Stomach smooth muscle (tissue), 2 donors: ENCODE measurements around the gene BSND.

Experiments used
- H3K27ac ChIP-seq: one replicate; pipeline ENCODE4 v1.7.0; 2013; ENCODE audit warnings: mild to moderate bottlenecking, low read length, inconsistent platforms
- H3K27me3 ChIP-seq, 2 donors: one replicate each; pipeline ENCODE4 v1.7.0; 2013; ENCODE audit warnings: low read length in 2 of 2; ENCODE audit not compliant: insufficient read depth in 2 of 2, control insufficient read depth in 1 of 2
- H3K36me3 ChIP-seq, 2 donors: one replicate each; pipeline ENCODE4 v1.7.0; 2013; ENCODE audit warnings: low read length in 2 of 2; ENCODE audit not compliant: control insufficient read depth in 2 of 2, insufficient read depth in 2 of 2
- H3K4me1 ChIP-seq: one replicate; pipeline ENCODE4 v1.7.0; 2013; ENCODE audit warnings: low read length; ENCODE audit not compliant: control insufficient read depth, insufficient read depth
- H3K4me3 ChIP-seq, 2 donors: one replicate each; pipeline ENCODE4 v1.7.0; 2013; ENCODE audit warnings: low read length in 2 of 2
- H3K9ac ChIP-seq, 2 donors: one replicate each; pipeline ENCODE4 v1.7.0; 2013; ENCODE audit warnings: low read length in 2 of 2, mild to moderate bottlenecking in 1 of 2
- H3K9me3 ChIP-seq, 2 donors: one replicate each; pipeline ENCODE4 v1.7.0; 2013; ENCODE audit warnings: low read length in 2 of 2; ENCODE audit not compliant: control insufficient read depth in 2 of 2
- donor health status: healthy.
- donor health status: Pancreatic carcinoma.

The BSND gene

DNA sequence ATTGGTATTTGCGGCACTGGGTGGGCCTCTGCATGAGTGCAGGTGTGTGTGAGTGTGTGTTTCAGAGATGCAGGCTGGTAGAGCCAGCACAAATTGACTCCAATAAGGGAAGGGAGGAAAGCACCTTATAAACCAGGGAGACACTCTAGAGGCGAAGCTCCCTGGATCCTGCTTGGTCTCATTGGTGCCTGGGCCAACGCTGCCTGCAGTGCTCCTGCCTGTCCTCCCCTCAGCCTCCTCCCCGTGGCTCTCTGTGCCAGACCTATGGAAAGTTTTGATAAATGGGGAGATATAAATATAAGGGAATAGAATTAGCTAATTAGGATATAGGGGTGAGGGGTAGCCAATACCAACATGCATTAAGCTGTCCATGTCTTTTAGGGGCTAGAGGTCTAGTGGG, 2.6 kb downstream of the BSND start:
- H3K27me3 ChIP-seq = peaks cover 19 to 25% of the 10 kb centered on the region in 2 donors
- no peaks in the 10 kb centered on the region for H3K36me3 ChIP-seq
- peaks cover 4% of the 10 kb centered on the region for H3K4me1 ChIP-seq
- H3K4me3 ChIP-seq = no peak overlapping the region
- no peak overlapping the region for H3K9ac ChIP-seq
- H3K9me3 ChIP-seq = no peaks in the 10 kb centered on the region
- H3K27ac ChIP-seq = no peak overlapping the region

DNA sequence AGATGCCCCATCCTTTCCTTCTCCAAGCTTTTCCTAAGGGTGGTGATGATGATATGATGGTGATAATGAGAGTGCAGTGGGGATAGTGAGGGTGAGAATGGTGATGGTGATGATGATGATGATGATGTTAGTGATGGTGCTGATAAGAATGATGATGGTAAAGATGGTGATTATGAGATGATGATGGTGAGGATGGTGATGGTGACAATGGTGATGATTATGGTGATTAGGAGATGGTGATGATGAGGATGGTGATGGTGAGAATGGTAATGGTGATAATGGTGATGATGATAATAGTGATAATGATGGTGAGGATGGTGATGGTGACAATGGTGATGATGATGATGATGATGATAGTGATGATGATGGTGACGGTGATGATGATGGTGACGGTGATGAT, 4.0 kb downstream of the BSND start:
- no peaks in the 10 kb centered on the region for H3K36me3 ChIP-seq
- H3K4me1 ChIP-seq = no peaks in the 10 kb centered on the region
- no peak overlapping the region for H3K27ac ChIP-seq
- H3K9me3 ChIP-seq = no peaks in the 10 kb centered on the region
- peaks cover 8 to 14% of the 10 kb centered on the region in 2 donors for H3K27me3 ChIP-seq
- H3K4me3 ChIP-seq = no peak overlapping the region
- H3K9ac ChIP-seq = no peak overlapping the region

GRCh38 chr1:55005351-55006140, 6.8 kb downstream of the BSND start:
- Histone ChIP-seq H3K9ac (no peak overlapping the region), H3K27ac (no peak overlapping the region), H3K36me3 (no peaks in the 10 kb centered on the region), H3K27me3 (peaks cover 0 to 4% of the 10 kb centered on the region in 2 donors), H3K9me3 (peaks cover 0 to 7% of the 10 kb centered on the region in 2 donors), H3K4me1 (no peaks in the 10 kb centered on the region), H3K4me3 (no peak overlapping the region)

GRCh38 chr1:55006931-55007330, 8.2 kb downstream of the BSND start:
- no peak overlapping the region for H3K27ac ChIP-seq
- H3K9ac ChIP-seq = no peak overlapping the region
- H3K4me1 ChIP-seq = no peaks in the 10 kb centered on the region
- no peak overlapping the region for H3K4me3 ChIP-seq
- peaks cover 0 to 7% of the 10 kb centered on the region in 2 donors for H3K9me3 ChIP-seq
- peaks cover 0 to 4% of the 10 kb centered on the region in 2 donors for H3K27me3 ChIP-seq
- no peaks in the 10 kb centered on the region for H3K36me3 ChIP-seq

GRCh38 chr1:55007625-55008024, 8.9 kb downstream of the BSND start:
- Histone ChIP-seq H3K4me3 (no peak overlapping the region), H3K27me3 (peaks cover 2 to 4% of the 10 kb centered on the region in 2 donors), H3K9me3 (peaks cover 0 to 7% of the 10 kb centered on the region in 2 donors), H3K4me1 (no peaks in the 10 kb centered on the region), H3K36me3 (no peaks in the 10 kb centered on the region), H3K27ac (no peak overlapping the region), H3K9ac (no peak overlapping the region)

DNA sequence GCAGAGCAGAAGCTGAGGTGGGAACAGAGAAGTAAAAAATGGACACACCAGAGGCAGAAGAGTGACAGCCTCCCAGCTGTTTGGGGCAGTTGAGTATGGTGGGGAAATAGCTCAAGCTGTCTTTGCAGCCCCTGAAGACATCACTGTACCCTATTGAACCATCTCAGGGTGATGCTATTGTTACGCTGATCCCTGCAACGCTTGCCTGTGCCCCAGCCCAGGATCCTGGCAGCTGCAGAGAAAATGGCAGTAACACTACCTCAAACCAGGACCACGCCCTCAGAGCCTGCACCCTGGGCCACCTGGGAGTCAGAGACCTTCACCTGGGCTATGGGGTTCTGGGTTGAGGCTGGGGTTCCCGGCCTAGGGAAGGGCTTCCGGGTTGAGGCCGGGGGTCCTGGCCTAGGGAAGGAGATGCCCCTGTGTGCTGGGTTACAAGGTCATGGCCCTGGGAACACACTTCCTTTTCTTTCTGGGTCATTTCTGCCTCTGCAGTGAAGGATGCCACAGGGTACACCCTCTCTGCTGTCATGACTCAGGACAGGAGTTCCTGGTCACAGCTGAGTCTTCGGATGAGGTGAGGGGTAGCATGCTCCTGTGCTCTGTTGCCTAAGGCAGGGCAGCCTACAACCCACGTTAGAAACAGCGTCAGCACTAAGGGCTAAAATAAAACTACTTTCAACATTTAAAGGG, 11.6 kb downstream of the BSND start:
- H3K4me3 ChIP-seq = no peak overlapping the region
- no peak overlapping the region for H3K27ac ChIP-seq
- peaks cover 0 to 7% of the 10 kb centered on the region in 2 donors for H3K9me3 ChIP-seq
- H3K9ac ChIP-seq = no peak overlapping the region
- peaks cover 9% of the 10 kb centered on the region in 2 donors for H3K27me3 ChIP-seq
- no peaks in the 10 kb centered on the region for H3K4me1 ChIP-seq
- H3K36me3 ChIP-seq = no peaks in the 10 kb centered on the region

DNA sequence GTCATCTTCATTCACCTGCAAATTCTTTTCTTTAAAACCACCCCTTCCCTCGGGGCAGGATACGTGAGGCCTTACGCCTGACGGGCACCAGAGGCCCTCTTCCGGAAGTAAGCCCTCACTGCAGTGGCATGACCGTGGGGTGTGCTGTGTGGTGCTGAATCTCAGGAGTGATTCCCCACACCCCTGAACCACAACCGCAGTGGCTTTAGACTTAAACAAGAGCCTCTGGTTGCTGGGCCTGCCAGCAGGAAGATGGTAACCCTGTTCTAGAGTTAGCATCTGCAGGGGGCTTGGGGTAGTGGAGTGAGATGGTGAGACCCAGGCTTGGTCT, 12.1 kb downstream of the BSND start:
- Histone ChIP-seq H3K4me3 (no peak overlapping the region), H3K4me1 (no peaks in the 10 kb centered on the region), H3K9ac (no peak overlapping the region), H3K36me3 (no peaks in the 10 kb centered on the region), H3K27me3 (peaks cover 9% of the 10 kb centered on the region in 2 donors), H3K27ac (no peak overlapping the region), H3K9me3 (peaks cover 0 to 7% of the 10 kb centered on the region in 2 donors)

DNA sequence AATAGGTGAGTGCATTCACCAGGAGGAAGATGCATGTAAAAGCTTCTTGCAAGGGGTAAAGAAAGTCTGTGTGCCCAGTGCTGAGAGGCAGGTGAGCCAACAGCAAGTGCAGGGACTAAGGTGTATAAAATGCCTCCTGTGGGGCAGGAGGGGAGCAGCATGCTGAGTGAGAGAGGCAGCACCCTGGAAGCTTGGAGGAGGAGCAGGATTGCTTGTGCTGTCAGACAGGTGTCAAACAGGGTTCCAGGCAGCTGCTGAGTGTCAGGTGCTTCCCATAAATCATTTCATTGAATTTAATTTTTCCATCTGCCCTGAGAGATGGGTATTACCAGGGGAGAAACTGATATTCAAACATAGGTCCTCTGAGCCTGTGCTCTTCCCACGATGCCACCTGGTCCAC, 13.9 kb downstream of the BSND start:
- Histone ChIP-seq H3K27ac (no peak overlapping the region), H3K4me1 (no peaks in the 10 kb centered on the region), H3K36me3 (no peaks in the 10 kb centered on the region)

GRCh38 chr1:55015123-55015522, 16.4 kb downstream of the BSND start:
- no peak overlapping the region for H3K27ac ChIP-seq
- H3K27me3 ChIP-seq = peaks cover 13 to 15% of the 10 kb centered on the region in 2 donors
- H3K4me3 ChIP-seq = no peak overlapping the region
- no peaks in the 10 kb centered on the region for H3K4me1 ChIP-seq
- H3K36me3 ChIP-seq = no peaks in the 10 kb centered on the region
- no peaks in the 10 kb centered on the region for H3K9me3 ChIP-seq
- no peak overlapping the region for H3K9ac ChIP-seq

More for the DNA sequence above, 13.9 kb downstream of the BSND start:
- H3K9ac ChIP-seq = no peak overlapping the region
- H3K9me3 ChIP-seq = peaks cover 0 to 7% of the 10 kb centered on the region in 2 donors
- H3K27me3 ChIP-seq = peaks cover 9% of the 10 kb centered on the region in 2 donors
- H3K4me3 ChIP-seq = no peak overlapping the region

GRCh38 chr1:55015731-55016620, 17.2 kb downstream of the BSND start:
- Histone ChIP-seq H3K27me3 (peaks cover 13 to 19% of the 10 kb centered on the region in 2 donors), H3K9ac (no peak overlapping the region), H3K36me3 (no peaks in the 10 kb centered on the region), H3K4me3 (no peak overlapping the region), H3K9me3 (no peaks in the 10 kb centered on the region), H3K4me1 (no peaks in the 10 kb centered on the region), H3K27ac (no peak overlapping the region)
